ENCODE results near the gene SORBS2.

GRCh38 chr4:185797596-185798338 lies 14.2 kb downstream of the SORBS2 start:
- TF ChIP-seq EZH2phosphoT487 (IDR thresholded peaks at IDR 0.05; ENCODE audit: insufficient read depth, low read depth) (no peak), EZH2 (IDR thresholded peaks at IDR 0.05; ENCODE audit: insufficient read depth, poor library complexity, severe bottlenecking) (no peak)

Measured in GM23248 (cell line).